ENCODE results near the gene ZNF660.
"Not testable (repeated sequence)": the region's sequence is repeated elsewhere in the genome, so short reads cannot be mapped to it uniquely, and the experiment has no call there.

The ZNF660 gene

GRCh38 chr3:44584646-44585501, at the start of gene ZNF660:
Gene ZNF660, plus strand, starts transcription at chr3:44584964. Its CDS starts 9,230 bp downstream, at chr3:44594194.
- Histone ChIP-seq H3K36me3 (ENCODE audit: control insufficient read depth in 1 of 2, insufficient read depth in 2 of 2, low read length in 2 of 2) (peaks cover under 1 to 36% of the 10 kb centered on the region in 2 donors), H3K9me3 (ENCODE audit: control insufficient read depth in 1 of 2, low read length in 2 of 2) (no peaks in the 10 kb centered on the region), H3K27me3 (ENCODE audit: low read depth, low read length) (no peaks in the 10 kb centered on the region), H3K27ac (ENCODE audit: low read length) (peak within 1 kb of the TSS; percentile 79), H3K4me3 (ENCODE audit: low read depth in 1 of 2, low read length in 2 of 2) (peak within 1 kb of the TSS; percentile 70 to 74), H3K4me1 (ENCODE audit: control insufficient read depth in 1 of 2, insufficient read depth in 2 of 2, low read length in 2 of 2) (peaks cover 6 to 19% of the 10 kb centered on the region in 2 donors)

- Histone ChIP-seq H3K4me1 (ENCODE audit: control insufficient read depth in 1 of 2, insufficient read depth in 2 of 2, low read length in 2 of 2) (no peaks in the 10 kb centered on the region), H3K27me3 (ENCODE audit: low read depth, low read length) (no peaks in the 10 kb centered on the region), H3K4me3 (ENCODE audit: low read depth in 1 of 2, low read length in 2 of 2) (no peak overlapping the region), H3K36me3 (ENCODE audit: control insufficient read depth in 1 of 2, insufficient read depth in 2 of 2, low read length in 2 of 2) (no peaks in the 10 kb centered on the region), H3K27ac (ENCODE audit: low read length) (no peak overlapping the region), H3K9me3 (ENCODE audit: control insufficient read depth in 1 of 2, low read length in 2 of 2) (no peaks in the 10 kb centered on the region)
Observed at GRCh38 chr3:44535364-44535763, 49.4 kb upstream of the ZNF660 start.

- H3K9me3 ChIP-seq (ENCODE audit: control insufficient read depth in 1 of 2, low read length in 2 of 2); H3K27me3 ChIP-seq (ENCODE audit: low read depth, low read length); H3K4me3 ChIP-seq (ENCODE audit: low read depth in 1 of 2, low read length in 2 of 2); H3K27ac ChIP-seq (ENCODE audit: low read length); H3K4me1 ChIP-seq (ENCODE audit: control insufficient read depth in 1 of 2, insufficient read depth in 2 of 2, low read length in 2 of 2); H3K36me3 ChIP-seq (ENCODE audit: control insufficient read depth in 1 of 2, insufficient read depth in 2 of 2, low read length in 2 of 2): not testable (repeated sequence)
Observed at GRCh38 chr3:44544811-44545210, 40.0 kb upstream of the ZNF660 start.

GRCh38 chr3:44554626-44555592, 29.9 kb upstream of the ZNF660 start, which contains the start of gene ZKSCAN7:
Gene ZKSCAN7, plus strand, starts transcription at chr3:44555193. Its CDS starts 1,855 bp downstream, at chr3:44557048.
- Histone ChIP-seq H3K4me1 (ENCODE audit: control insufficient read depth in 1 of 2, insufficient read depth in 2 of 2, low read length in 2 of 2) (peaks cover 5 to 11% of the 10 kb centered on the region in 2 donors), H3K27me3 (ENCODE audit: low read depth, low read length) (no peaks in the 10 kb centered on the region), H3K36me3 (ENCODE audit: control insufficient read depth in 1 of 2, insufficient read depth in 2 of 2, low read length in 2 of 2) (peaks cover 9 to 22% of the 10 kb centered on the region in 2 donors), H3K9me3 (ENCODE audit: control insufficient read depth in 1 of 2, low read length in 2 of 2) (no peaks in the 10 kb centered on the region), H3K27ac (ENCODE audit: low read length) (peak within 1 kb of the TSS; percentile 6), H3K4me3 (ENCODE audit: low read depth in 1 of 2, low read length in 2 of 2) (peak within 1 kb of the TSS; percentile 87 to 93)

- H3K4me1 ChIP-seq (ENCODE audit: control insufficient read depth in 1 of 2, insufficient read depth in 2 of 2, low read length in 2 of 2): peaks cover 5 to 11% of the 10 kb centered on the region in 2 donors
- H3K27me3 ChIP-seq (ENCODE audit: low read depth, low read length): no peaks in the 10 kb centered on the region
- H3K9me3 ChIP-seq (ENCODE audit: control insufficient read depth in 1 of 2, low read length in 2 of 2): no peaks in the 10 kb centered on the region
- peak overlapping the region; percentile 87 to 93 for H3K4me3 ChIP-seq (ENCODE audit: low read depth in 1 of 2, low read length in 2 of 2)
- peak overlapping the region; percentile 6 for H3K27ac ChIP-seq (ENCODE audit: low read length)
- peaks cover 9 to 30% of the 10 kb centered on the region in 2 donors for H3K36me3 ChIP-seq (ENCODE audit: control insufficient read depth in 1 of 2, insufficient read depth in 2 of 2, low read length in 2 of 2)
Observed at GRCh38 chr3:44555723-44556122, 29.0 kb upstream of the ZNF660 start.

GRCh38 chr3:44557074-44557473, 27.7 kb upstream of the ZNF660 start:
- no peak overlapping the region for H3K27ac ChIP-seq (ENCODE audit: low read length)
- peaks cover 5 to 11% of the 10 kb centered on the region in 2 donors for H3K4me1 ChIP-seq (ENCODE audit: control insufficient read depth in 1 of 2, insufficient read depth in 2 of 2, low read length in 2 of 2)
- H3K27me3 ChIP-seq (ENCODE audit: low read depth, low read length): no peaks in the 10 kb centered on the region
- peaks cover 9 to 44% of the 10 kb centered on the region in 2 donors for H3K36me3 ChIP-seq (ENCODE audit: control insufficient read depth in 1 of 2, insufficient read depth in 2 of 2, low read length in 2 of 2)
- no peak overlapping the region for H3K4me3 ChIP-seq (ENCODE audit: low read depth in 1 of 2, low read length in 2 of 2)
- no peaks in the 10 kb centered on the region for H3K9me3 ChIP-seq (ENCODE audit: control insufficient read depth in 1 of 2, low read length in 2 of 2)

GRCh38 chr3:44561076-44561475, 23.7 kb upstream of the ZNF660 start:
- Histone ChIP-seq H3K27ac (ENCODE audit: low read length) (no peak overlapping the region), H3K27me3 (ENCODE audit: low read depth, low read length) (no peaks in the 10 kb centered on the region), H3K36me3 (ENCODE audit: control insufficient read depth in 1 of 2, insufficient read depth in 2 of 2, low read length in 2 of 2) (peaks cover 17 to 55% of the 10 kb centered on the region in 2 donors)

GRCh38 chr3:44562147-44562546, 22.6 kb upstream of the ZNF660 start:
- no peak overlapping the region for H3K27ac ChIP-seq (ENCODE audit: low read length)
- no peaks in the 10 kb centered on the region for H3K4me1 ChIP-seq (ENCODE audit: control insufficient read depth in 1 of 2, insufficient read depth in 2 of 2, low read length in 2 of 2)
- H3K36me3 ChIP-seq (ENCODE audit: control insufficient read depth in 1 of 2, insufficient read depth in 2 of 2, low read length in 2 of 2): peaks cover 17 to 57% of the 10 kb centered on the region in 2 donors
- no peaks in the 10 kb centered on the region for H3K27me3 ChIP-seq (ENCODE audit: low read depth, low read length)
- no peaks in the 10 kb centered on the region for H3K9me3 ChIP-seq (ENCODE audit: control insufficient read depth in 1 of 2, low read length in 2 of 2)
- no peak overlapping the region for H3K4me3 ChIP-seq (ENCODE audit: low read depth in 1 of 2, low read length in 2 of 2)

More at GRCh38 chr3:44561076-44561475, 23.7 kb upstream of the ZNF660 start:
- Histone ChIP-seq H3K9me3 (ENCODE audit: control insufficient read depth in 1 of 2, low read length in 2 of 2) (no peaks in the 10 kb centered on the region), H3K4me1 (ENCODE audit: control insufficient read depth in 1 of 2, insufficient read depth in 2 of 2, low read length in 2 of 2) (peaks cover 0 to 6% of the 10 kb centered on the region in 2 donors), H3K4me3 (ENCODE audit: low read depth in 1 of 2, low read length in 2 of 2) (no peak overlapping the region)

- Histone ChIP-seq H3K27ac (ENCODE audit: low read length) (no peak overlapping the region), H3K36me3 (ENCODE audit: control insufficient read depth in 1 of 2, insufficient read depth in 2 of 2, low read length in 2 of 2) (peaks cover 36 to 70% of the 10 kb centered on the region in 2 donors), H3K9me3 (ENCODE audit: control insufficient read depth in 1 of 2, low read length in 2 of 2) (peaks cover 23 to 27% of the 10 kb centered on the region in 2 donors), H3K27me3 (ENCODE audit: low read depth, low read length) (no peaks in the 10 kb centered on the region), H3K4me1 (ENCODE audit: control insufficient read depth in 1 of 2, insufficient read depth in 2 of 2, low read length in 2 of 2) (no peaks in the 10 kb centered on the region), H3K4me3 (ENCODE audit: low read depth in 1 of 2, low read length in 2 of 2) (peak overlapping the region in 1 of 2 donors; percentile 27)
Observed at GRCh38 chr3:44568561-44568960, 16.2 kb upstream of the ZNF660 start.

GRCh38 chr3:44571024-44571423, 13.7 kb upstream of the ZNF660 start:
- Histone ChIP-seq H3K27me3 (ENCODE audit: low read depth, low read length) (no peaks in the 10 kb centered on the region), H3K4me1 (ENCODE audit: control insufficient read depth in 1 of 2, insufficient read depth in 2 of 2, low read length in 2 of 2) (no peaks in the 10 kb centered on the region), H3K4me3 (ENCODE audit: low read depth in 1 of 2, low read length in 2 of 2) (peak overlapping the region in 1 of 2 donors; percentile 22), H3K36me3 (ENCODE audit: control insufficient read depth in 1 of 2, insufficient read depth in 2 of 2, low read length in 2 of 2) (peaks cover 27 to 62% of the 10 kb centered on the region in 2 donors), H3K27ac (ENCODE audit: low read length) (no peak overlapping the region), H3K9me3 (ENCODE audit: control insufficient read depth in 1 of 2, low read length in 2 of 2) (peaks cover 23 to 27% of the 10 kb centered on the region in 2 donors)

GRCh38 chr3:44576613-44577012, 8.2 kb upstream of the ZNF660 start:
- Histone ChIP-seq H3K4me3 (ENCODE audit: low read depth in 1 of 2, low read length in 2 of 2) (no peak overlapping the region), H3K27me3 (ENCODE audit: low read depth, low read length) (no peaks in the 10 kb centered on the region), H3K9me3 (ENCODE audit: control insufficient read depth in 1 of 2, low read length in 2 of 2) (no peaks in the 10 kb centered on the region), H3K27ac (ENCODE audit: low read length) (no peak overlapping the region), H3K36me3 (ENCODE audit: control insufficient read depth in 1 of 2, insufficient read depth in 2 of 2, low read length in 2 of 2) (peaks cover 0 to 16% of the 10 kb centered on the region in 2 donors), H3K4me1 (ENCODE audit: control insufficient read depth in 1 of 2, insufficient read depth in 2 of 2, low read length in 2 of 2) (no peaks in the 10 kb centered on the region)
